Activated CD4-positive, alpha-beta T cell treated with anti-CD3 and anti-CD28 coated beads, Interleukin-10, Interleukin-2, amounts not matched to agents 100 ng/mL and 50 ng/mL, durations not matched to agents 16 hours and 8 hours (primary cell): Measurements from ENCODE around the gene OR2T3.
"Not testable (repeated sequence)": the region's sequence is repeated elsewhere in the genome, so short reads cannot be mapped to it uniquely, and the experiment has no call there.

Experiments
- DNase-seq: peaks from one replicate; pipeline ENCODE4 v3.0.0-alpha.2; 2020

The OR2T3 gene, protein sequence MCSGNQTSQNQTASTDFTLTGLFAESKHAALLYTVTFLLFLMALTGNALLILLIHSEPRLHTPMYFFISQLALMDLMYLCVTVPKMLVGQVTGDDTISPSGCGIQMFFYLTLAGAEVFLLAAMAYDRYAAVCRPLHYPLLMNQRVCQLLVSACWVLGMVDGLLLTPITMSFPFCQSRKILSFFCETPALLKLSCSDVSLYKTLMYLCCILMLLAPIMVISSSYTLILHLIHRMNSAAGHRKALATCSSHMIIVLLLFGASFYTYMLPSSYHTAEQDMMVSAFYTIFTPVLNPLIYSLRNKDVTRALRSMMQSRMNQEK

DNA sequence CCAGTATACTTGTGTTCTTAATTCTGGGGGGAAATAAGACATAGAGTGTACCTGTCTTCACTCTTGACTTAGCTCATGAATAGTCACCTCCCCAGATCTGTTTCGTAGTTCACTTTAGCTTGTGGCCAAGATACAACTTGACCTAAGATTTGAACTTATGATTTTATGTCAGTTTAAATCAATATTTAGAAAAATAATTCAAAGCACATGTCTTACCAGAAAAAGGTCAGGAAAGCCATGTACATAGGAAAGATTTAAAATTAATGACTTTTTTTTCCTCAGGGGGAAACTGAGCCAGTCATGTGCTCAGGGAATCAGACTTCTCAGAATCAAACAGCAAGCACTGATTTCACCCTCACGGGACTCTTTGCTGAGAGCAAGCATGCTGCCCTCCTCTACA lies at the start of gene OR2T3:
TSS of gene OR2T3 (plus strand) at position 301 of the 400 bp plus-strand sequence. CDS start at position 301, 0 bp downstream.
- DNase-seq: not testable (repeated sequence)

DNA sequence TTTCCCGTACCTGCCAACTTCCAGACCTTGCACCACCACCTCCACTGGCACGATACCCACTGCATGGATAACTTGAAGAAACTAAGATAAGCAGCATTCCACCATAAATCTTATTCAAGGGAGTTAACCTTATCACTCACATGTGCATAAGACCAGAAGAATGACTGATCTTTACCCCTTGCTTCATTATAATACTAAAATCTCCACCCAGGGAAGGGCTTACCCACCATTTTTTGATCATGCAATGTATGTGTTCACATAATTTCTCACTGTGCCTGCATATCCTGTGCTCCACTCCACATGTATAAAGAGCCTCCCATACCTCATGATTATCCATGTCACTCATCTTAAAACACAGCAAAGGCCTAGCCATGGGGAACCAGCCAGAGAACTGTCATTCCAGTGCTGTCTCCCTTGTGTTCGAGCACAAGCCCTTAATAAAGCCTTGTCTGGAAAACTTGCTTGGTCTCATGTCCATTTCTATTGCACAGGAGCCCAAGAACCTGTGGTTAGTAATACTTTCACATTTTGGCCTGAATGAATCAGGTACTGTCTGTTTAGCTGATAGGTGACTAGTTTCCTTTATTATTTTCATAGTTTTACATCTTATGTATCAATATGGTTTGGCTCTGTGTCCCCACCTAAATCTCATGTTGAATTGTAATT lies 45.5 kb upstream of the OR2T3 start:
- not testable (repeated sequence) for DNase-seq

DNA sequence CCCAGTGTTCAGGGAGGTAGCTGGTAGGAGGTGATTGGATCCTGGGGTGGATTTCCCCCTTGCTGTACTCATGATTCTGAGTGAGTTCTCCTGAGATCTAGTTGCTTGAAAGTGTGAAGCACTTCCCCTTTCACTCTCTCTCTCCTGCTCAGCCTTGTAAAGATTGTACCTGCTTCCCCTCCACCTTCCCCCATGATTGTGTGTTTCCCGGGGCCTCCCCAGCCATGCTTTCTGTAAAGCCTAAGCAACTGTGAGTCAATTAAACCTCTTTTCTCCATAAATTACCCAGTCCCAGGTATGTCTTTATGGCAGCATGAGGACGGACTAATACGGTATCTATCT lies 45.0 kb upstream of the OR2T3 start:
- DNase-seq: not testable (repeated sequence)

DNA sequence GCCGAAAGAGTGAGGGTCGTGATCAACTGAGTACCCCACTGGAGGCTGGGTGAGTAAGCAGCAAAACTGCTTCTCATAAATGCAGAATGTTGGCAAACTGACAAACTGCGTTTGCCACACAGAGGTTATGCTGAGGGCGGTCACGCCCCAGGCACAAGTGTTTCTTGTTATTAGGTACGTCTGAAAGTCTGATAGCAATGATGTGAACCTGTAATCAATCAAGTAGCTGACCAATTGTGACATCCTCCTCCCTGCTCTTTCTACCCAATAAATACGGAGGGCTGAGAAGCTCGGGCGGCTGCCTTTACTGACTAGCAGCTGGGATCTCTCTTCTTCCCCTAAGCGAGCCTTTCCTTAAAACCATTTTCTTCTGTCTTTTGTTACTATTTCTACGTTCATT lies 41.5 kb upstream of the OR2T3 start:
- not testable (repeated sequence) for DNase-seq

DNA sequence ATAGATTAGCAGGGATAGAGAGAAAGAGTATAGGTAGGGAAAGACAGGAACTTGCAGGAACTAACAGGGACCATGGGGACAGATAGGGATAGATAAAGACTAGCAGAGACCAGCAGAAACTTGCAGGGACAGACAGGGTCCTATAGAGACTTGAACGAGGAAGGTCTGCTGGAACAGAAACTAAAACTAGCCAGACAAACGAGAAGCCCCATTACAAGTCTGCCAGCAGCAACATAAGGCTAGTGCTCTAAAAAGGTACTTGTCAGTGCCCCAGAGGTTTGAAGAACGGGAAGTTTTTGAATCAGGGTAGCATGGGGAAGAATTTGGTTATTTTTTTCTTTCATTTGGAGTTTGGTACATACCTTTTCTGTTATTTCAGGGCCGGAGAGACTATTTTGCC lies 41.0 kb upstream of the OR2T3 start:
- not testable (repeated sequence) for DNase-seq

DNA sequence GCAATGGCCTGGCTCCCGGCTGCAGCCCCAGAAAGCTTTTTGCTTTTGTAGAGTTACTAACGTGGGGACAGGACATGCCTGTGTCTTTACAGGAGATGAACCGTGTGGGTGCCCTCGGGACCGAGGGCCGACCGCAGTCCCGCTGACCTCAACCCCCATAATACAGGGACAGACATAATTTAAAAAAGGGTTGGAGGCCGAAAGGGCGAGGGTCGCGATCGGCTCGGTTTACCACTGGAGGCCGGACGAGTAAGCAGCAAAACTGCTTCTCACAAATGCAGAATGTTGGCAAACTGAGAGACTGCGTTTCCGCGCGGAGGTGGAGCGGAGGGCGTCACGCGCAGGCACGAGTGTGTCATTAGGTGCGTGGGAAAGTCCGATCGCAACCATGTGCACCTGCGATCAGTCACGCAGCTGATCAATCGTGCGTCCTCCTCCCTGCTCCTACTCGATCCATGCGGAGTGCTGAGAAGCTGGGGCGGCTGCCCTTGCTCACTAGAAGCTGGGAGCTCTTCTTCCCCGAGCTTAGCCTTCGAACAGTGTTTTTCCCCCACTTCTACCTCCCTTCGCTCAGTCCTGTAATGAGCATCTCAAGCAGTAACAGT lies 39.2 kb upstream of the OR2T3 start:
- not testable (repeated sequence) for DNase-seq

DNA sequence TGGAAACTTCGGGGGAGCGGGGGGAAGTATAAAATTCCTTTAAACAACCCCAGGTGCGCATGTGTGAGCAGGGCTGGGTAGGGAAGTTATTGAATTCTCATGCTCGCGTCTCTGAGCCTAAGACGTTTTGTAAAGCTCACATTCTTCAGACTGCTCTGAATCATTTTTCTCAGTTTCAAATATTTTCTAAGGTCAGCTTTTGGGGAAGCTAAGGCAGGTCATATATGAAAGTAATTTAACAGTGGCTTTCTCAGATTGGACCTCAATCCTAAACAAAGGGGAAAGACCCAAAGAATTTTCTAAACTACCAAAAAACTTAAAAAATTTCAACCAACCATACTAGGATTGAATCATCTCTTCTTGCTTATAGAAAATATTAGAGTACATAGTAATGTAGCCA lies 38.2 kb upstream of the OR2T3 start:
- not testable (repeated sequence) for DNase-seq

DNA sequence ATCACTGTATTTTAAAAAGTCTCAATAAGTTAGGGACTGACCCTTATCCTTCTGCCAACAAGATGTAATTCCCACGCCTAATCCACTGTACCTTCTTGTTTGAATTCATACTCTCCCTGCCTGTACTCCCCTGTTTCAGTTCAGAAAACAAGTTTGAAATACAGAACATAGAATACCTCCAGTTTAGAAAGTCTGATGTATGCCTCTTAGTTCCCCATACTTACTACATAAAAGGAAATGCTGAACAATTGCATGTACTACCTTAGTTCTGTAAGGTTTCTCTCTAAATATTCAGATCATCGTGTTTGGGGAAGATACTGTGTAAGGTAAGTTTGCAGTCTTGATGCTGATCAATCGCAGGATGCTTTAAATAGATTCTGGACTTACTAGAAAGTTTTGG lies 36.8 kb upstream of the OR2T3 start:
- not testable (repeated sequence) for DNase-seq

DNA sequence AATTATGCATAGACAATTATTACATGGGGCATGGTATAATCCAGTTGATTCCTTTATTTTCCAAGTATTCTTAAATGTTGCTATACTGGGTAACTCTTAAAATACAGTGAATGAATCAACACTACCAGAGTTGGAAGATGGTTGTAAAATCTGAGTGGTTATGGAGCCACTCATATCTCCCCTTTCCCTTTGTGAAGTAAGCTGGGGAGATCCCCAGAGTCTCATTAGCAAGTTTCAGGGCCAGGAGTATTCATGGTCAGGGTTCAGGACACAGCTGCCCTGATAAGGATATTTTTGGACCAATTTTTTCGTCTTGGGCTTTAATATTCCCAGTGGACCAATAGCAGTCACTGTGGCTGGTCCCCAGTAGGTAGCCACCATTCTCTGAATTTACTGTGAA lies 34.5 kb upstream of the OR2T3 start:
- DNase-seq: not testable (repeated sequence)

DNA sequence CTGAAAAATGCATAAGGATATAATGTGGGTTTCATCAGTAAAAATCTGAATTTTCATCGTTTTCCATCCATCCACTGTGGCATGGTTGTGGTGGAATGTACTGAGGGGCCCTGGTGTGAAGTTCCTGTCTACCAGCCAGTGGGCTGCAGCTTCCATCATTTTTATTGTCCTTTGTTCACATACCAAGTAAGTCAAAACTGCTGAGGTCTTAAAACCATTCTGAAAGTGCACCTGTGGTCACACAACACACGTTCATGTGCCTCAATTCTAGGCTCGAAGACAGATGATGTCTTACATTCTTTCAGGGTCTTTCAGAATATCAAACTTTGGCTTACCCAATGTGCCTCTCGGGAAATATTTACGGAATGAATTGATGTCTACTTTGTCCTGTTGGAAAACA lies 33.9 kb upstream of the OR2T3 start:
- not testable (repeated sequence) for DNase-seq

DNA sequence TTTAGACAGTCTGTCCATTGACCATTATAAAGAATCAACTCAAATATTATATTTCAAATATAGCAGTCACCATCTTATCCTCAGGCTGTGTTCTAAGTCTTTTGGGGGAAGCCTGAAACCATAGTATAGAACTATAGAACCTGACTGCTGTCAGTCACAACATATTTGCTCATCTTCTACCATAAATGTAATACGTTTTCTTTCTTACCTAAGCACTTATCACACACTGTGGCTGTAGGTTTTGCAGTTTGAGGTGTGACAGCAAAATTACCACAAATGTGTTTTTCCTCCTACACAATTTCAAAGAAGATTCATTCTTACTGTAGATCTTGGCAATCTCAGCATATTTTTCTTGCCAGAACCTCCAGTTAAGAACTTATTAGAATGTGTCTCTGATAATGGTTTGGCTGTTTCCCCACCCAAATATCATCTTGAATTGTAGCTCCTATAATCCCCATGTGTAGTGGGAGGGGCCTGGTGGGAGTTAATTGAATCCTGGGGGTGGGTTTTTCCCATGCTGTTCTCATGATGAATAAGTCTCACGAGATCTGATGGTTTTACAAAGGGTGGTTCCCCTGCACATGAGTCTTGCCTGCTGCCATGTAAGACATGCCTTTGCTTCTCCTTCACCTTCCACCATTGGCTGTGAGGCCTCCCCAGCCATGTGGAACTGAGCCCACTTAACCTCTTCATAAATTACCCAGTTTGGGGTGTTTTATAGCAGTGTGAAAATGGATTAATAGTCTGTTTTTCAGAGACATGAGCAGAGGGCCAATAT lies 30.5 kb upstream of the OR2T3 start:
- DNase-seq: not testable (repeated sequence)

DNA sequence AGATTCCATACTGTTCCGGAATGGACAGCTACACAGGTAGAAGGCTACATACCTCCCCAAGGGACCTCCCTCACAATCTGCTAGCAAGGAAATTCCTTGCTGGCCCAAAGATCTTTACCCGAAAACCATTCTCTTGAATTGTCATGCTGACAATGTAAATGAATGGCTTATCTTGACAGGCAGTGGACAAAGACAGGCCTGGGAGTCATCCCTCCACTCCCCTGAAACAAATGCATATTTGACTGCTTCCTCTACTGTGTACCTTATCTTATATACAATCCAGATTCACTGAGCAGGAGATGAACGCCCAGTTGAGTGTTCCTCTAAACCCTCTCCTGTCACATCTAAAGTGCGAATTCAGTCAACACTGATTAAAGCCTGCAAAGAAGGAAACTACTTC lies 28.5 kb upstream of the OR2T3 start:
- DNase-seq: not testable (repeated sequence)

DNA sequence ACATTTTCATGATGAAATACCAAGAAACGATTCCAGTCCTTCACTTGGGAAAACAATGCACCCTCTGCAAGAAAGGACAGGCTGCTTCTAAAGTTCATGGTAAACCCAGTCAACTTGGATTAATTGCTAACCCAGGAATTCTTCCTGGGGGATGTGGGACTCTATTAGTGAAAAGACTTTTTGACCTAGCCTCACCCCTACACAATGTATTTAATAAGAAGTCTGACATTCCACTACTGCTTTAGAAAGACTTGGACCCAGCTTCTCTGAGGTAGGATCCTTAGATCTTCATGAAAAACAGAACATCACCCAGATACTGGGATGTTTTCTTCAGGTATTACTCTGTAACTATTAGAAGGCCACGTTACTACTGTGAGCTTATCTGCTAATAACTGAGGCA lies 27.8 kb upstream of the OR2T3 start, which contains the start of gene OR2T2:
TSS of gene OR2T2 (plus strand) at position 239 of the 400 bp plus-strand sequence. CDS start 7,161 bp downstream, outside the sequence.
- DNase-seq: not testable (repeated sequence)

DNA sequence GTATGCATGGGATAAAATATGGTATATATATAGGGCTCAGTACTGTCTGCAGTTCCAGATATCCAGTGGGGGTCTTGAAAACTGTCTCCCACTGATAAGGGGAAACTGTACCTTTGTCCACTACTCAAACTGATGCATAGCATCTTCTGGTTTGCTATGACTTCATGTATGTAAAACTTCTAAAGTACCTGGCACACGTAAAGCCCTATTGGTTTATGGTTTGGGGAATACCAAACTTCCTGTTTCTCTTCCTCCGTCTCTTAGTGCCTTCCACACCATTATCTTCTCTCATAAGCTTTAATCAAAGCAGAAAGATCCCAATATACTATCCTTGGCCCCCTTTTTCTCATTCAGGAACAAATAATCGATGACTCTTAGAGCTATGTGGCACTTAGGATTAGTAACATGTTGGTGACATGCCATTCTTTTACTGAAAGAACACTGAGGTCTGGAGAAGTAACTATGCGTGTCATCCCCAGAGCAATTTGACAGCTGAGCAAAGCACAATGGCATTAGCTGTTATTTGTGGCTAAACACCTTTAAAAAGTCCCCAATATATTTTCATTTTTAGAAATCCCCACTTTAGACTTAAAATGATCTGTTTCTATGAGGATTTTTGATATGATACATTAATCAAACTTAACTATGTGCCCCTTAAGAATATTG lies 24.6 kb upstream of the OR2T3 start:
- not testable (repeated sequence) for DNase-seq

DNA sequence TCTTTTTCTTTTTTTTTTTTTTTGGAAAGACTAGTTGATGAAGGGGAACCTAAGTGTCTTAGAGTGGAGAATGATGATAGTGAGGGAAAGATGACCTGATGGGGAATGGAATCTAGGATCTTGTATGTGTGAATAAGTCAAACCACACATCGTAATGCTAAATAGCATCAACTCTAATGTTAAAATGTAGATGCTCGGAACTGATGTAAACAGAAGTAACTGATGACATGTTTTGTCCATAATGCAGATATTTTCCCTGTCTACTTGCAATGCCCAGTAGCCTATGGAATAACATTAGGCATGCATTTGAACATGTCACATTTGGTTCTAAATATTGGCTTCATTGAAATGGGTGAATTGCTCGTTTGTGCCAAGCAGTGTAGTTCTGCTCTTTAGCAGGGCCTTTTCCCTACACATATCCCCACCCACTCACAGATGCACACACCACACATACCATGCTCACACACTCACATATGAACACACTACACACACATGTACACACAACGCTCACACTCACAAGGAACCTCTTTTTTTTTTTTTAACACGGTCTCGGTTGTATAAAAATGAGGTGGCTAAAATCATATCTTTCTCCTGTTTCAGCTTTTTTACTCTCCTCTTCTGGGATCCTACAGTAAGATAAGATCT lies 23.2 kb upstream of the OR2T3 start:
- DNase-seq: not testable (repeated sequence)

DNA sequence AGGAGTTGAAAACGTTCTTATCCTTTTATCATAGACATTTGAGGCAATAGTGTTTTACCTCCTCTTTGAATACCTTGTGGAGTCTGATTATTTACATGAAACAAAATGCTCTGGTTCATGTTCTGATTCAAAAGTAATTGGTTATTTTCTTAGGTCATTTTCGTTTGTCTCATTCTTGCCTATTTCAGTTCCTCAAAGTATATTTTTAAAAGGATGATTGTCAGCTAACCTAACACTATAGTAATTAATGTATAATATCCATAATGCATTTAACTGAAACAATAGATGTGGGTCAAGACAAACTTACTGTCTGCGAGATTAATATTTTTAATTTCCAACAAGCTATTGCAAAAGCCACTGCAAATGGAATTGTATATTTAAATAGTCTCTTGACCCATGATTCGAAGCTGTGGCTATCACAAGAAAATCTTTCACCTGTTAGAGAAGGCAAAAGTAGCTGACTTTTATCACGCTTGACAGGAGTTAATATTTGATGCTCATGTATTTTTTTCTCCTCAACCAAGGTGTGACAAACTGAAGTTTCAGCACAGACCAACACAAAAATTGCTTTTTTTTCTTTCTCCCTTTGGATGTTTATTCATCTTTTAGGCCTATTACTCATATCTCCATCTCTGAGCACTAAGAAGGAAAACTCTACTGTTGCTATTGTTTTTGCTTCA lies 22.5 kb upstream of the OR2T3 start:
- not testable (repeated sequence) for DNase-seq

DNA sequence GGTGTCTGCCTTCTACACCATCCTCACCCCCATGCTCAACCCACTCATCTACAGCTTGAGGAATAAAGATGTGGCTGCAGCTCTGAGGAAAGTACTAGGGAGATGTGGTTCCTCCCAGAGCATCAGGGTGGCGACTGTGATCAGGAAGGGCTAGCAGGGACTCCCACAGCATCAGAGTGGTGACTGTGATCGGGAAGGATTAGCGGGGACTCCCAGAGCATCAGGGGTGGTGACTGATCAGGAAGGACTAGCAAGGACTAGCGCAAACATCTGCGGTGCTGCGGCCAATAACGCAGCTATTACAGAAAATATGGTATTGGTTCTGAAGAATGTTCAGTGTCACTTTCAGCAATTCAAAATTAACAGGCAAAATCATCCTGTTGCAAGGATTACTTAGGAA lies 19.5 kb upstream of the OR2T3 start:
- not testable (repeated sequence) for DNase-seq

DNA sequence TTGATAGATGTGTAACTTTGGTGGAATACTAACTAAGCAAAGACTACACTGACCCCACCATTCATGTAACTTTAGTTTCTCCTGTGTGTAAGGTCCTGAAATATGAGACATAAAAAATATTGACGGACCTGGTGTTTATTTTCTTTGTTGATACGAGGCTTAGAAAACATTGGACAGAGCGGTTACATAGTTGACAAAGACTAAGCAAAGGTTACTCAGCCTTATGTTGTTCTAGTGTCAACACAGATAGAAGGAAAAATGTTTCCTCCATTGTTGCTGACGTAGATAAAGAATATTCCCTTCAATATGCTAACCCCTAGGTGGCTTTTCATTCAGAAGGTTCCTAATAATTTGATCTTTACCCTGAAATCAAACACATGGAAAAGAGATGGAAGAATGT lies 18.1 kb upstream of the OR2T3 start:
- not testable (repeated sequence) for DNase-seq

DNA sequence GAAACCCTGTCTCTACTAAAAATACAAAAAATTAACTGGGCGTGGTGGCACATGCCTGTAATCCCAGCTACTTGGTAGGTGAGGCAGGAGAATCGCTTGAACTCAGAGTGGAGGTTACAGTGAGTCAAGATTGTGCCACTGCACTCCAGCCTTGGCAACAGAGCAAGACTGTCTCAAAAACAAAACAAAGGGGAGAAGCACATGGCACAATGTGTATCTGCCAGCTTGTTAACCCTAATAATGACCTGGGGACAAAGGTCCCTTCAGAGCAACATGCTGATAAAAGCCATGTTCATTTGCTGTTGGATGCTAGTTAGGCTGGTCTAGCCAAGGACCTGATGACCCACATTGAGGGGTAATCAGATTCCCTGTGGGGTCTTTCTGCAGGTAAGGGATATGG lies 16.5 kb upstream of the OR2T3 start:
- DNase-seq: not testable (repeated sequence)

DNA sequence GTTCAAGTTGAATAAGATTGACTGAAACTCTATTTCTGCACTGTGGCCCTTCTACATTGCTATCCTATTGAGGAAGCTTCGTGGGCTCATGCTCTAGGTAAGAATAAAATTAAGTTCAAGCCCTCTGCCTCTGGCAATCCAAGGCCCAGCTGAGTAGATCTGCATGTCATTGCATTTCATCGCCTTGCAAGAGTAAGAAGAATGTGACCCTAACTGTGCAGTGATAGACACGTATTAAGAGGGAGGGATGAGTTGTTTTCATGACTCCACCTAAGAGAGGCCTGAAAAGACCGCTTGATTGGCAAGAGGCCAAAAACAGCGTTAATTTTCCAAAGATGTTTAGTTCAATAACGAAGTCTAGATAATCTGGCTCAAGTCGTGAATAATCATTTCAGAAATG lies 14.0 kb upstream of the OR2T3 start:
- DNase-seq: not testable (repeated sequence)

DNA sequence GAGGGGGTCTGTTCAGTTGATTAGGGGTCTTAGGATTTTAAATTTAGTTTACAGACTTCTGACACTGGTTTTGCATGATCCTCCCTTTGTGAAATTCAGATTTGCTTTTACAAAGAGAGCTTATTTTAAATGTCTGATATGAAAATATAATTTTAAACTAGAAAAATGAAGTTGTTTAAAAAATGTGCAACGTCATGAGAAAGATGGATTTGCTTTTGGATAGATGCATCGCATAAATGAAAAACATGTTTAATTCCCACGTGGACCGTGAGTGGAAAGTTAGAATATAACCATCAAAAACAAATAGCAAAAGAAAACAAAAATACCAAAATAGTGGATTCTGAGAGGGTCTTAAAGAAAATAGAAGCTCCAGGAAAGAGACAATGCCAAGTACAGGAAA lies 2.0 kb upstream of the OR2T3 start:
- DNase-seq: no peak
